Hematopoietic multipotent progenitor cell treated with erythropoietin and hydrocortisone succinate and interleukin-3 and kit ligand, for 6 days (in vitro differentiated cells): ENCODE data around the gene PKMYT1.

Experiments
- DNase-seq: peaks from one replicate; pipeline ENCODE4 v3.0.0-alpha.2; 2015

The PKMYT1 gene

GRCh38 chr16:2971985-2972784, 8.1 kb downstream of the PKMYT1 start:
- no peak for DNase-seq

GRCh38 chr16:2971134-2971984, 8.9 kb downstream of the PKMYT1 start:
- no peak for DNase-seq

GRCh38 chr16:2970563-2970962, 9.7 kb downstream of the PKMYT1 start:
- no peak for DNase-seq

- peak; percentile 91 for DNase-seq
Observed at GRCh38 chr16:2969545-2970521, 10.4 kb downstream of the PKMYT1 start.

GRCh38 chr16:2968738-2969544, 11.3 kb downstream of the PKMYT1 start, which contains the start of gene PAQR4:
PAQR4 (plus strand) TSS chr16:2969348; CDS start chr16:2969675, 327 bp downstream.
- DNase-seq, result peak; percentile 94

GRCh38 chr16:2968368-2968737, 11.9 kb downstream of the PKMYT1 start:
- peak; percentile 64 for DNase-seq

GRCh38 chr16:2967721-2968161, 12.5 kb downstream of the PKMYT1 start:
- DNase-seq, result no peak

GRCh38 chr16:2967211-2967631, 13.0 kb downstream of the PKMYT1 start:
- DNase-seq, result no peak

GRCh38 chr16:2966808-2967191, 13.4 kb downstream of the PKMYT1 start:
- DNase-seq, result no peak

- DNase-seq, result no peak
Observed at GRCh38 chr16:2966043-2966807, 14.0 kb downstream of the PKMYT1 start.

- DNase-seq, result peak; percentile 76
Observed at GRCh38 chr16:2964475-2965336, 15.5 kb downstream of the PKMYT1 start.

GRCh38 chr16:2963723-2964474, 16.3 kb downstream of the PKMYT1 start, which contains the start of gene KREMEN2:
KREMEN2 (plus strand) TSS chr16:2964275; CDS start chr16:2964521, 246 bp downstream.
- DNase-seq, result no peak

GRCh38 chr16:2963074-2963722, 17.0 kb downstream of the PKMYT1 start:
- DNase-seq, result no peak

GRCh38 chr16:2962334-2963073, 17.7 kb downstream of the PKMYT1 start:
- DNase-seq, result no peak

GRCh38 chr16:2960183-2961010, 19.8 kb downstream of the PKMYT1 start:
- DNase-seq, result no peak

- no peak for DNase-seq
Observed at GRCh38 chr16:2959206-2959605, 21.0 kb downstream of the PKMYT1 start.

- no peak for DNase-seq
Observed at GRCh38 chr16:2956579-2956956, 23.7 kb downstream of the PKMYT1 start.
